GM23338 (cell line): ENCODE data around the gene CFTR. TPM values are rescaled to one million over a fixed set of nuclear protein-coding genes. Genes with fewer than 3 reads are reported as not detected.

Experiments used
- ATAC-seq: fragments of 200-7000 bp; cut with Tn5 transposase; 3 replicates; pipeline ENCODE4 v1.9.1; 2020
- DNase-seq: peaks from one replicate; pipeline ENCODE4 v3.0.0-alpha.2; 2015; ENCODE audit warnings: low spot score
- H2AFZ ChIP-seq: fragments of 200-600 bp; sonication (generic); 2 replicates; pipeline ENCODE4 v1.8.0; 2016; ENCODE audit warnings: antibody characterized with exemption, mild to moderate bottlenecking, moderate library complexity
- H3F3A ChIP-seq: fragments of 200-600 bp; sonication (generic); replicated peaks from 2 replicates; pipeline ENCODE4 v1.8.0; 2017; ENCODE audit warnings: antibody characterized with exemption, mixed run types, low read depth
- H3K27ac ChIP-seq: fragments of 200-600 bp; sonication (generic); 2 replicates; pipeline ENCODE4 v1.6.1; 2016; ENCODE audit warnings: low read depth
- H3K27me3 ChIP-seq: fragments of 200-600 bp; sonication (generic); 2 replicates; pipeline ENCODE4 v1.8.0; 2016; ENCODE audit warnings: mild to moderate bottlenecking, mixed run types, moderate library complexity; ENCODE audit not compliant: insufficient read depth
- H3K36me3 ChIP-seq: fragments of 200-600 bp; sonication (generic); 2 replicates; pipeline ENCODE4 v1.8.0; 2016; ENCODE audit warnings: mild to moderate bottlenecking; ENCODE audit not compliant: insufficient read depth
- H3K4me1 ChIP-seq: fragments of 200-600 bp; sonication (generic); 2 replicates; pipeline ENCODE4 v1.8.0; 2016; ENCODE audit warnings: mild to moderate bottlenecking, moderate library complexity; ENCODE audit not compliant: insufficient read depth
- H3K4me2 ChIP-seq: fragments of 200-600 bp; sonication (generic); 2 replicates; pipeline ENCODE4 v1.7.1; 2017; ENCODE audit warnings: mixed run types
- H3K4me3 ChIP-seq: fragments of 200-600 bp; sonication (generic); 2 replicates; pipeline ENCODE4 v1.6.1; 2016; ENCODE audit warnings: mixed run types
- H3K79me2 ChIP-seq: fragments of 200-600 bp; sonication (generic); replicated peaks from 2 replicates; pipeline ENCODE4 v1.8.0; 2017; ENCODE audit warnings: mild to moderate bottlenecking; ENCODE audit not compliant: insufficient read depth
- H3K9me2 ChIP-seq: fragments of 200-600 bp; sonication (generic); 2 replicates; pipeline ENCODE4 v1.8.0; 2017; ENCODE audit not compliant: insufficient read depth
- H4K20me1 ChIP-seq: fragments of 200-600 bp; sonication (generic); replicated peaks from 2 replicates; pipeline ENCODE4 v1.8.0; 2017; ENCODE audit warnings: mild to moderate bottlenecking; ENCODE audit not compliant: insufficient read depth
- H3K27ac Mint-ChIP-seq: 2 replicates; pipeline ENCODE4 v1.8.0; 2020; ENCODE audit warnings: inconsistent platforms, mild to moderate bottlenecking, moderate library complexity, mixed read lengths
- H3K27me3 Mint-ChIP-seq: 3 replicates; pipeline ENCODE4 v1.8.0; 2022; ENCODE audit warnings: low read depth, mild to moderate bottlenecking, moderate library complexity, mixed read lengths, inconsistent platforms; ENCODE audit not compliant: insufficient read depth, poor library complexity
- H3K36me3 Mint-ChIP-seq: 3 replicates; pipeline ENCODE4 v1.8.0; 2021; ENCODE audit warnings: low read depth, mild to moderate bottlenecking, inconsistent platforms, moderate library complexity, mixed read lengths
- H3K4me1 Mint-ChIP-seq: 3 replicates; pipeline ENCODE4 v1.8.0; 2020; ENCODE audit warnings: mild to moderate bottlenecking, inconsistent platforms, mixed read lengths
- H3K4me3 Mint-ChIP-seq: 3 replicates; pipeline ENCODE4 v1.8.0; 2021; ENCODE audit warnings: moderate library complexity, mild to moderate bottlenecking, inconsistent platforms, mixed read lengths
- H3K9me3 Mint-ChIP-seq: 3 replicates; pipeline ENCODE4 v1.8.0; 2020; ENCODE audit warnings: moderate library complexity, mild to moderate bottlenecking, inconsistent platforms, mixed read lengths
- CREB1 ChIP-seq: fragments of 250-450 bp; sonication (Bioruptor Pico); IDR thresholded peaks from 2 replicates; pipeline ENCODE4 v1.5.0; 2020; ENCODE audit warnings: low read depth, mild to moderate bottlenecking, moderate library complexity
- CTCF ChIP-seq, 2 experiments: fragments of 200-600 bp in 1 of 2; sonication (generic) in 1 of 2; conservative IDR thresholded peaks; 2 replicates each; pipeline versions ENCODE4 v1.5.1 to v1.6.1; 2016 to 2017; ENCODE audit warnings: antibody characterized with exemption in 2 of 2, low read depth in 2 of 2, mild to moderate bottlenecking in 2 of 2, moderate library complexity in 1 of 2
- ETS1 ChIP-seq: IDR thresholded peaks from 2 replicates; pipeline ENCODE4 v1.6.1; 2016; ENCODE audit warnings: antibody characterized with exemption
- EZH2 ChIP-seq: fragments of 200-600 bp; sonication (generic); IDR thresholded peaks from one replicate; pipeline ENCODE4 v1.8.0; 2017; ENCODE audit warnings: antibody characterized with exemption, mild to moderate bottlenecking, low read depth; ENCODE audit not compliant: unreplicated experiment
- JUNB ChIP-seq: IDR thresholded peaks from one replicate; pipeline ENCODE4 v1.6.1; 2016; ENCODE audit warnings: antibody characterized with exemption; ENCODE audit not compliant: unreplicated experiment
- NANOG ChIP-seq: IDR thresholded peaks from 2 replicates; pipeline ENCODE4 v1.6.1; 2016; ENCODE audit warnings: antibody characterized with exemption, borderline replicate concordance
- POLR2AphosphoS5 ChIP-seq: IDR thresholded peaks from 2 replicates; pipeline ENCODE4 v1.6.1; 2016; ENCODE audit warnings: antibody characterized with exemption, low read depth
- REST ChIP-seq: IDR thresholded peaks from one replicate; pipeline ENCODE4 v1.6.1; 2018; ENCODE audit warnings: antibody characterized with exemption; ENCODE audit not compliant: unreplicated experiment
- STAT1 ChIP-seq: IDR thresholded peaks from one replicate; pipeline ENCODE4 v1.6.1; 2016; ENCODE audit warnings: antibody characterized with exemption; ENCODE audit not compliant: unreplicated experiment
- ZNF114 ChIP-seq: fragments of 250-450 bp; sonication (Bioruptor Pico); IDR thresholded peaks from 2 replicates; pipeline ENCODE4 v1.5.0; 2020; ENCODE audit warnings: mild to moderate bottlenecking, moderate library complexity
- ZNF331 ChIP-seq: fragments of 250-450 bp; sonication (Bioruptor Pico); IDR thresholded peaks from 2 replicates; pipeline ENCODE4 v1.5.0; 2020; ENCODE audit warnings: low read depth, mild to moderate bottlenecking, moderate library complexity
- ZNF462 ChIP-seq: fragments of 250-450 bp; sonication (Bioruptor Pico); IDR thresholded peaks from 2 replicates; pipeline ENCODE4 v1.5.0; 2020; ENCODE audit warnings: mild to moderate bottlenecking, moderate library complexity
- polyA plus RNA-seq: library from polyadenylated mRNA; unstranded; fragments of >200 nt; fragmentation: Nextera tagmentation; extraction: Ambion mirVana; gene quantifications from 2 replicates; pipeline ENCODE4 v1.2.1, GENCODE V29; 2016
- total RNA-seq: library from RNA; depleted of rRNA; stranded (reverse); fragments of >200 nt; shearing (Covaris generic); gene quantifications from 2 replicates; pipeline ENCODE4 v1.2.3, GENCODE V29; 2014

CFTR gene
- total and polyA plus RNA-seq, 2 experiments from 2014 or later: 0.45 to 1.2 TPM

- ATAC-seq (no peak), DNase-seq (no peak)
- no peaks in the 10 kb centered on the region for H3K4me1 Mint-ChIP-seq
- no peak overlapping the region for H3K4me3 Mint-ChIP-seq
- Histone ChIP-seq H3F3A (no peaks in the 10 kb centered on the region), H3K79me2 (no peaks in the 10 kb centered on the region), H3K4me3 (no peak overlapping the region), H3K27me3 (no peaks in the 10 kb centered on the region), H3K27ac (no peak overlapping the region), H3K4me1 (no peaks in the 10 kb centered on the region), H2AFZ (no peak overlapping the region), H3K36me3 (no peaks in the 10 kb centered on the region; the same call in 1 of the 2 replicates), H3K9me2 (0 out of 2 replicates have a peak, but pooled peaks cover 2% of the 10 kb centered on the region), H4K20me1 (no peaks in the 10 kb centered on the region), H3K4me2 (no peak overlapping the region)
- H3K9me3 Mint-ChIP-seq: no peaks in the 10 kb centered on the region
- no peak overlapping the region for H3K27ac Mint-ChIP-seq
- no peaks in the 10 kb centered on the region for H3K36me3 Mint-ChIP-seq
- TF ChIP-seq NANOG: no peak
- TF ChIP-seq ZNF114 (CRISPR knock-in tag): no peak
- no peak for TF ChIP-seq ETS1
- TF ChIP-seq JUNB: no peak
- no peak for TF ChIP-seq POLR2AphosphoS5
- no peak for TF ChIP-seq ZNF331 (CRISPR knock-in tag)
- TF ChIP-seq CTCF (conservative IDR thresholded peaks at IDR 0.05; ENCODE audit: low read depth in 2 of 2): no peak
- TF ChIP-seq STAT1: no peak
- TF ChIP-seq EZH2: no peak
- no peak for TF ChIP-seq REST
- no peak for TF ChIP-seq CREB1
- TF ChIP-seq ZNF462: no peak
- H3K27me3 Mint-ChIP-seq: no peaks in the 10 kb centered on the region
Observed at GRCh38 chr7:117692338-117692737, 212.5 kb downstream of the CFTR start.
